SW 1271 (cell line): ENCODE data around the gene WDR53.
"Not testable (repeated sequence)": the region's sequence is repeated elsewhere in the genome, so short reads cannot be mapped to it uniquely, and the experiment has no call there.

Experiments used
- DNase-seq, 2 experiments: peaks; one replicate each; lab custom pipeline; 2025; lab: John Stamatoyannopoulos, UW

The WDR53 gene

DNA sequence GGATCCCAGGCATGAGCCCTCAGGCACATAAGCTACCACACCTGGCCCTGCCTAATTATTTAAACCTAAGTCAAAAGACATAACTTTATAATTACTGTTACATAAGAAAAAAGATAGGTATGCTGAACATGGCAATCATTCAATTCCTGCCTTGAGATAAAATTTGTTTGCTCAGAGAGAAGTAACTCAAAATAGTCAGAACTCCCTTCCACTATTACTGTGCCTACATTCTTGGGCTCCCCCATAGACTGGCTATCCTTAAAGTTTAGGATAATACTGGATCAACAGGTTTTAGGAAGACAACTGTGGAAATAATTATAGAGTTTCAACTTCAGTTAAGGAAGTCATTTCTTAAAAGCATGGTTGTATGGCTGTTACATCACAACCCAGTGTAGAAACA is 9.9 kb downstream of the WDR53 start:
- no peak for DNase-seq

DNA sequence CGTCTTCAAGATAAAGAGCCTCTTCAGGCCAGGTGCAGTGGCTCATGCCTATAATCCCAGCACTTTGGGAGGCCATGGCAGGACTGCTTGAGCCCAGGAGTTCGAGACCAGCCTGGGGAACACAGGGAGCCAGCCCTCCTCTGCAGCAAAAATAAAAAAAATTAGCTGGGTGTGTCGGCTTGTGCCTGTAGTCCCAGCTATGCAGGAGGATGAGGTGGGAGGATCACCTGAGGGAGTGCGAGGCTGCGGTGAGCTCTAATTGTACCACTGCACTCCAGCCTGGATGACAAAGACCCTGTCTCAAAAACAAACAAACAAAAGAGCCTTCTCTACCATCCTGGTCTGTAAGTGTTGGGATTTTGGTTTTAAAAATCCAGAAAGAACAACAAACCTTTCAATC is 11.1 kb downstream of the WDR53 start:
- DNase-seq = no peak

- DNase-seq = no peak
Observed at GRCh38 chr3:196555295-196555694, 13.1 kb downstream of the WDR53 start.

DNA sequence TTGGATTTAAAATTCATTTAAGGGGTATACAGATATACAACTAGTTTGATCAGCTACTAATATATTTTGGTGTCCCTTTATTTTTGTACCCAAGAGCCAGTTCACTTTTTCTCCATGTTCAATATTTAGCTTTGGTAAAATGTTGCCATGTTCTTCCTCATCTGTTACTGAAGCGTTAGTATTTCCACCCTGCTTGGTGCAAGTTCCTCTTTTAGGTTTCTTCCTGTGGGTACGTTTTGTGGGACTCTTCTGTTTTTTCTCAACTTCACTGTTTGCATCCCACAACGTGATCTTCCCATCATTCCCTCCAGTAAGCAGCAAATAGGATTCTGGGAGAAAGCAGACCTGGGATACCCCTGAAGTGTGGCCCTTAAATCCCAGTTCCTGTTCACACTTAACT is 14.1 kb downstream of the WDR53 start:
- DNase-seq = no peak

GRCh38 chr3:196553551-196553950 is 14.8 kb downstream of the WDR53 start:
- no peak for DNase-seq

DNA sequence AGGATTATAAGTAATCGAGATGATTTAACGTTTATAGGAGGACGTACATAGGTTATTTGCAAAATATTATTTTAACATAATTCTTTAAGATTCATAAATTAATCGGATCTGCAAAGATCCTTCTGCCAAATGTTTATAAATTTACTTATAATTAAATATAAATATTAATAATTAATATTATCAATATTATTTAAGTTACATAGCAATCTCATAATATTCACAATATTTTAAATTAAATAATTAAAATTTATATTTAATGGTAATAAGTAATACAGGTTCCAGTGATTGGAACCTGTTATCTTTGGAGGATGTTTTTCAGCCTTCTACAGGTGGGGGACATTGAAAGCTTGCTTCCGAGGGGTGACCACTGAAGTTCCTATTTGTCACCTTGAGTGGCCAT is 16.1 kb downstream of the WDR53 start:
- DNase-seq = no peak

DNA sequence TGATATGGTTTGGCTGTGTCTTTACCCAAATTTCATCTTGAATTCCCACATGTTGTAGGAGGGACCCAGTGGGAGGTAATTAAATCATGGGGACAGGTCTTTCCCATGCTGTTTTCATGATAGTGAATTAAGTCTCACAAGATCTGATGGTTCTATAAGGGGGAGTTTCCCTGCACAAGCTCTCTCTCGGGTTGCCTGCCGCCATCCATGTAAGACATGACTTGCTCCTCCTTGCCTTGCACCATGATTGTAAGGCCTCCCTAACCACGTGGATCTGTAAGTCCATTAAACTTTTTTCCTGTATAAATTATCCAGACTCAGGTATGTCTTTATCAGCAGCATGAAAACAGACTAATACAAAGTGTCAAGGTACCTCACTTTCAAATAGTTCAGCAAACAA is 18.2 kb downstream of the WDR53 start:
- DNase-seq = not testable (repeated sequence)

DNA sequence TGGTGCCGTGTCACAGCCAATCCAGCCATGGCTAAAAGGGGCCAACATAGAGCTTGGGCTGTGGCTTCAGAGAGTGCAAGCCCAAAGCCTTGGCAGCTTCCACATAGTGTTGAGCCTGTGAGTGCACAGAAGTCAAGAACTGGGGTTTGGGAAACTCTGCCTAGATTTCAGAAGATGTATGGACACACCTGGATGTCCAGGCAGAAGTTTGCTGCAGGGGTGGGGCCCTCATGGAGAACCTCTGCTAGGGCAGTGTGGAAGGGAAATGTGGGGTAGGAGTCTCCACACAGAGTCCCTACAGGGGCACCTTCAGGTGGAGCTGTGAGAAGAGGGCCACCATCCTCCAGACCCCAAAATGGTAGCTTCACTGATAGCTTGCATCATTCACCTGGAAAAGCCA is 19.0 kb downstream of the WDR53 start:
- not testable (repeated sequence) for DNase-seq

- no peak for DNase-seq
Observed at GRCh38 chr3:196547067-196547466, 21.3 kb downstream of the WDR53 start.

- DNase-seq = no peak
Observed at GRCh38 chr3:196546537-196546936, 21.8 kb downstream of the WDR53 start.

DNA sequence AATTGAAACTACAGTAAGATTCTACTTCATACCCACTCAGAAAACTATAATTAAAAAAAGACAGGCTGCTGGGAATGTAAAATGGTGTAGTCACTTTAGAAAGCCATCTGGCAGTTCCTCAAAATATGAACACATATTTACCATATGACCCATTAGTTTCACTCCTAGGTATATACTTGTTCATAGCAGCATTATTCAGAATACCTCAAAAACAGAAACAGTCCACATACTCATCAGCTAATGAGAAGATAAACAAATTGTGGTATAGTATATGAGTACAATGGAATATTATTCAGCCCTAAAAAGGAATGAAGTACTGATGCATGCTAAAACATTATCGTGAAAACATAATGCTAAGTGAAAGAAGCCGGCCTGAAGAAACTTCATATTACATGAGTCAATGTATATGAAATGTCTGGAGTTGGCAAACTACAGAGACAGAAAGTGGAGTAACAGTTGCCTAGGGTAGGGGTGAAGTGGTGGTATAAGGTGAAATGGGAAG is 23.8 kb downstream of the WDR53 start:
- DNase-seq = no peak

DNA sequence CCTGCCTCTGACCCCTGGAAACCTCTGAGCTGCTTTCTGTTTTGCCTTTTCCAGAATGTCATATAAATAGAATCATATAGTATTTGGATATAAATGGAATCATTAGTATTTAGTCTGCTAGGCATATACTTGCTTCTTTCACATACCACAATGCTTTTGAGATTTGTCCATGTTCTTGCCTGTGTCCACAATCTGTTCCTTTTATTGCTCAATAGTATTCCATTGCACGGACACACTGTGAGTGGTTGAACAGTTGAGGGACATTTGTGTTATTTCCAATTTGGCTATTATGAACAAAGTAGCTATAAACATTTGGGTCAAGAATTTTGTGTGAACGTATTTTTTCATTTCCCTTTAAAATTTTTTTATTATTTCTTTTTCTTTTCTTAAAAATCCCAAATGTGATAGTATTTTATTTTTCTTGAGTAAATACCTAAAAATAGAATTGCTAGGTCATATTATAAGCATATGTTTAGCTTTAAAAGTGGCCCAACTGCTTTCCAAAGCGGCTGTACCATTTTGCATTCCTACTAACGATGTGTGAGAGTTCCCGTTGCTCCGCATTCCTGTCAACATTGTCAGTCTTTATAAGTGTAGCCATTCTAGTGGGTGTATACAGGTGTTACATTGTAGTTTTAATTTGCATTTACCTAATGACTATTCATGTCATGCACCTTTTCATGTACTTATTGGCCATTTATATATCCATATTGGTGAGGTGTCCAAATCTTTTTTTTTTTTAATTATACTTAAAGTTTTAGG is 26.5 kb downstream of the WDR53 start:
- DNase-seq = no peak

GRCh38 chr3:196537319-196537984 is 30.9 kb downstream of the WDR53 start:
- DNase-seq = peak in 1 of 2 experiments; percentile 9

DNA sequence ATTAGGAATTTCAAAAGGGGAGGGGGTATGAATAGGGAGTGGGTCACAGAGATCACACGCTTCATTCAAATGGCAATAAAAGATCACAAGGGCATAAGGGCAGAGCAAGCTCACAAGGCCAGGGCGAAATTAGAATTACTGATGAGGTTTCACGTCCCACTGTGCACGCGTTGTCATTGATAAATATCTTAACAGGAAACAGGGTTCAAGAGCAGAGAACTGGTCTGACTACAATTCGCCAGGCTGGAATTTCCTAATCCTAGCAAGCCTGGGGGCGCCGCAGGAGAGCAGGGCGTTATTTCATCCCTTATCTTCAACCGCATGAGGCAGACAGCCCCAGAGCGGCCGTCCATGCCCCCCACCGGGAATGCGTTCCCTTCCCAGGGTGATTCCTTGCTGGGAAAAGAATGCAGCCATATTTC is 35.1 kb downstream of the WDR53 start:
- no peak for DNase-seq

DNA sequence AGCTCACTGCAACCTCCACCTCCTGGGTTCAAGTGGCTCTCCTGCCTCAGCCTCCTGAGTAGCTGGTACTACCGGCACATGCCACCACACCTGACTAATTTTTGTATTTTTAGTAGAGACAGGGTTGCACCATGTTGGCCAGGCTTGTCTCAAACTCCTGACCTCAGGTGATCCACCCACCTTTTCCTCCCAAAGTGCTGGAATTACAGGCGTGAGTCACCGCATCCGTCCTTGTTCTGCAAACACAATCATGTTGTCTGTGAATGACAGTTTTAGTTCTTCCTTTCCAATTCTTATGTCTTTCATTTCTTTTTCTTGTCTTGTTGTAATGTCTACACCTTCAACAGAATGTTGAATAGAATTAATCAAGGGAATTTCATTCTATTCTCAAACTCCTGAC is 36.9 kb downstream of the WDR53 start:
- DNase-seq = no peak

GRCh38 chr3:196528639-196529233 is 39.6 kb downstream of the WDR53 start:
- DNase-seq = peak in 1 of 2 experiments; percentile 53

GRCh38 chr3:196525141-196525540 is 43.2 kb downstream of the WDR53 start:
- DNase-seq = no peak

- DNase-seq = no peak
Observed at GRCh38 chr3:196524527-196524926, 43.8 kb downstream of the WDR53 start.

DNA sequence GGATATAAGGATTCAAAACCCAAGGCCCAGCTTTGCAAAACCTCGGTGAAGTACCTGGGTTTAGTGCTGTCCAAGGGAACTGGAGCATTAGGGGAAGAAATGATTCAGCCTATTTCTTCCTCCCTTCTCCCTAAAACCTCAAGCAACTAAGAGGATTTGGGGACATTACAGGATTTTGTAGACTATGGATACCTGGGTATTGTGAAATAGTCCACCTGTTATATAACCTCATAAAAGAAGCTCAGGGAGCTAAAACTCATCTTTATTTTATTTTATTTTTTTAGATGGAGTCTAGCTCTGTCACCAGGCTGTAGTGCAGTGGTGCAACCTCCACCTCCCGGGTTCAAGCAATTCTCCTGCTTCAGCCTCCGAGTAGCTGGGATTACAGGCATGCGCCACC is 44.5 kb downstream of the WDR53 start:
- no peak for DNase-seq

DNA sequence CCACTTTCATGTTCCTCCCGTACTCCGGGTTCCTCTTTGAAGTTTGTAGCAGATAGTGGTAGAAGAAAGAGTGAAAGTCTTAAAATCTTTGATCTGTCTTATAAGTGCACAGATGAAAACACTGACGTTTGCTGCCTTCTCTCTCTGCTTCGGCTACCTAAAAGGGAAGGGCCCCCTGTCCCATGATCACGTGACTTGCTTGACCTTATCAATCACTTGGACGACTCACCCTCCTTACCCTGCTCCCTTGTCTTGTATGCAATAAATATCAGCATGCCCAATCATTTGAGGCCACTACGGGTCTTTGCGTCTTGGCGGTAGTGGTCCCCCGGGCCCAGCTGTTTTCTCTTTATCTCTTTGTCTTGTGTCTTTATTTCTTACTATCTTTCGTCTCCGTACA is 47.1 kb downstream of the WDR53 start:
- DNase-seq = not testable (repeated sequence)

DNA sequence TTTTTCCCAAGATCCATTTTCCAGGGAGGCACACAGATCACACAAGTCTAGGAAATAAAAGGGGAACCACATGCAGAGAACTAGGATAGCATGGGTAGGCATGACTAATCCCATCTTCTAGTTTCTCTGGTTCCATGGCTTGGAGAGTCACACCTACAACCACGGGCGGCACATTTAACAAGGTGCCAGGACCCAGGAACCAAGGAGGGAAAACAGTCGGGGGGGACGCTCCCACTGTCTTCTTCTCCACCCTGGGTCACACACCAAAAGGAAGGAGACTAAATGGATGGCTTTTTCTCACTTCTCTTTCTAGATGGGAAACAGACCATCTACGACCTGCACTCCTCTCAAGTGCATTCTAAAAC is 48.7 kb downstream of the WDR53 start:
- no peak for DNase-seq

DNA sequence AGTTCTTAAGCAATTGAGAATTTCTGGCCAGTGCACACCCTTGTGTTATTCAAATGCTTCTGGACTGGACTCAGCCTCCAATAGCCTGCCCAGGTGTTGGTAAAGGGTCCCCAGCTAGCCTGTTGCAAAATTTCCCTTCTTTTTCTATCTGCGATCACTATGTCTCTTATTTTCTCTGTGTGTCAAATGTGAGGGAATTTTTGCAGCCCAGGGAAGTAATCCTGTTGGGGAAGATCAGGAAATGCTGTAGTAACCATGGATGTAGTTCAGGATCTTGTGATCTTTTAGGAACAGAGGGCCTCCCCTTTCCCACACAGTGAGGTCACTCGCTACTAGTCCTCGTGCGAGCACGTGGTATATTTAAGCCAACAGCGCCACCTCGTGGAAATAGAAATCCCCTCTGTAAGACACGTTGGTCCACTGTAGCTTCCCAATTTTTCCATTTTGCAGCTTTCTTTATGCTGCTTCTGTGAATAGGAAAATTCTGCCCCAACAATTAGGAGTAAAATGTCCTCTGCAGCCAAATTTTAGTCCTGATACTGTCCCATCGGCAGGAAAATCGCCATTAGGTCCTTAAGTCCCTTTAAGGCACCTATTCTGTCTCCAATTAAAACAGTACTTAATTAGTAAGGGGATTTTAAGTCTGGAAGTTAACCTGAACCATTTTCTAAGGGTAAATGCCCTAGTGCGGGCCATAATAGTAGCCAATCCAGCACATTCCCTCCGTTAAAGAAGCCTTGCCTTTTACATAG is 49.2 kb downstream of the WDR53 start:
- DNase-seq = peak in 1 of 2 experiments; percentile 25
